K562 (cell line): ENCODE results near the gene ZKSCAN3. TPM values are rescaled to one million over a fixed set of nuclear protein-coding genes. Genes with fewer than 3 reads are reported as not detected.

Experiments
- CBFB ChIP-seq: sonication (generic); formaldehyde crosslinking; IDR thresholded peaks from 2 replicates; pipeline ENCODE4 v1.4.0; 2020; ENCODE audit warnings: mild to moderate bottlenecking, missing genetic modification reagents
- NR1H2 ChIP-seq: sonication (generic); formaldehyde crosslinking; IDR thresholded peaks from 2 replicates; pipeline ENCODE4 v1.4.0; 2020; ENCODE audit warnings: mild to moderate bottlenecking, missing genetic modification reagents
- TEAD2 ChIP-seq: fragments of 450-650 bp; IDR thresholded peaks from 2 replicates; pipeline ENCODE4 v1.6.1; 2016; ENCODE audit warnings: missing genetic modification characterization, control low read depth, missing compliant biosample characterization
- polyA plus RNA-seq, 8 experiments: library from polyadenylated mRNA; depleted of rRNA in 4 of 8; stranded (reverse) in 5 of 8; unstranded in 3 of 8; fragments of >200 nt; fragmentation: Nextera tagmentation in 2 of 8; fragmentation: Illumina TruSeq in 1 of 8; extraction: Ambion mirVana in 2 of 8; extraction: Trizol in 1 of 8; gene quantifications; 2 replicates each; pipeline versions ENCODE4 v1.2.1 to v1.2.3, GENCODE V29; 2011 to 2014; ENCODE audit warnings: inconsistent platforms in 1 of 8, missing spikeins in 1 of 8
- total RNA-seq, 7 experiments: library from RNA; depleted of rRNA in 6 of 7; stranded (reverse); fragments of >200 nt in 6 of 7; fragmentation: Illumina TruSeq in 2 of 7; extraction: Trizol in 2 of 7; gene quantifications; 2 replicates each; pipeline versions ENCODE4 v1.2.1 to v1.2.3, GENCODE V29; 2011 to 2021; ENCODE audit warnings: low replicate concordance in 1 of 7
- TF ChIP-seq, protein P1 (sequence below): fragments of 250-450 bp; sonication (Bioruptor Pico); IDR thresholded peaks from 2 replicates; pipeline ENCODE4 v1.8.0; 2021; ENCODE audit warnings: mild to moderate bottlenecking, moderate library complexity
- TF ChIP-seq, protein P2 (sequence below), 3 experiments: fragments of 200-800 bp in 1 of 3; fragments of 250-450 bp in 1 of 3; fragments of 450-650 bp in 1 of 3; sonication (Bioruptor Pico) in 1 of 3; sonication (Bioruptor generic) in 1 of 3; formaldehyde crosslinking in 1 of 3; IDR thresholded peaks; 2 replicates each; pipeline versions ENCODE4 v1.6.1 to v1.8.0; 2016 to 2022; ENCODE audit warnings: mild to moderate bottlenecking in 2 of 3, missing genetic modification characterization in 2 of 3, missing compliant biosample characterization in 1 of 3, moderate library complexity in 1 of 3
- TF ChIP-seq, protein P3 (sequence below): sonication (generic); formaldehyde crosslinking; IDR thresholded peaks from 2 replicates; pipeline ENCODE4 v1.9.0; 2022; ENCODE audit warnings: mild to moderate bottlenecking, missing genetic modification reagents
- TF ChIP-seq, protein P4 (sequence below): fragments of 200-800 bp; sonication (Bioruptor generic); IDR thresholded peaks from 2 replicates; pipeline ENCODE4 v1.6.1; 2017; ENCODE audit warnings: missing genetic modification characterization, missing compliant biosample characterization
- TF ChIP-seq, protein P5 (sequence below), 2 experiments: fragments of 150-350 bp in 1 of 2; IDR thresholded peaks; 2 replicates each; pipeline ENCODE4 v1.6.1; 2012 to 2016; ENCODE audit warnings: low read depth in 2 of 2, low read length in 2 of 2, mild to moderate bottlenecking in 1 of 2, moderate library complexity in 1 of 2
- TF ChIP-seq, protein P6 (sequence below): fragments of 450-650 bp; IDR thresholded peaks from 2 replicates; pipeline ENCODE4 v1.6.1; 2016; ENCODE audit warnings: borderline replicate concordance

ZKSCAN3 gene
- total and polyA plus RNA-seq, 9 of the 15 experiments (the other 6 are each of a cell fraction or from before 2014, with no cell fraction given): 3.0 to 12.4 (median 10.2) TPM

DNA sequence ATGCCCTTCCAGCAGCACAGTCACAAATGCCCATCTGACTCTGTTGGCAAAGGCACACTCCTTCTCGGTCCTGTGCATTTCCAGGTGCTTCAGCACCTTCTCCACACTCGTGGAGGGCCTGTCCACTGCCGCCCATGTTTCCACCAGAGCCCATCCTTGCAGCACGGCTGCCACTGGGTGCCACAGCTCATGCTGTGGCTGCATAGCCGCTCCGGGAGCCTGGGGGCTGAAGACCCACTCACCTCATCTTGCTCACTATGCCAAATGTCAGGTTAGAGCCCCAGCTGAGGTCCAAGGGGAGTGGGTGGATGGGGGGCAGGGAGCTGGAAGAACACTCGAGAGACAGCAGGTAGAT lies 6.9 kb downstream of the ZKSCAN3 start (continued):
- TF ChIP-seq, protein P1, sequence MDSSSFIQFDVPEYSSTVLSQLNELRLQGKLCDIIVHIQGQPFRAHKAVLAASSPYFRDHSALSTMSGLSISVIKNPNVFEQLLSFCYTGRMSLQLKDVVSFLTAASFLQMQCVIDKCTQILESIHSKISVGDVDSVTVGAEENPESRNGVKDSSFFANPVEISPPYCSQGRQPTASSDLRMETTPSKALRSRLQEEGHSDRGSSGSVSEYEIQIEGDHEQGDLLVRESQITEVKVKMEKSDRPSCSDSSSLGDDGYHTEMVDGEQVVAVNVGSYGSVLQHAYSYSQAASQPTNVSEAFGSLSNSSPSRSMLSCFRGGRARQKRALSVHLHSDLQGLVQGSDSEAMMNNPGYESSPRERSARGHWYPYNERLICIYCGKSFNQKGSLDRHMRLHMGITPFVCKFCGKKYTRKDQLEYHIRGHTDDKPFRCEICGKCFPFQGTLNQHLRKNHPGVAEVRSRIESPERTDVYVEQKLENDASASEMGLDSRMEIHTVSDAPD (CRISPR knock-in tag): no peak
- TF ChIP-seq, protein P2, sequence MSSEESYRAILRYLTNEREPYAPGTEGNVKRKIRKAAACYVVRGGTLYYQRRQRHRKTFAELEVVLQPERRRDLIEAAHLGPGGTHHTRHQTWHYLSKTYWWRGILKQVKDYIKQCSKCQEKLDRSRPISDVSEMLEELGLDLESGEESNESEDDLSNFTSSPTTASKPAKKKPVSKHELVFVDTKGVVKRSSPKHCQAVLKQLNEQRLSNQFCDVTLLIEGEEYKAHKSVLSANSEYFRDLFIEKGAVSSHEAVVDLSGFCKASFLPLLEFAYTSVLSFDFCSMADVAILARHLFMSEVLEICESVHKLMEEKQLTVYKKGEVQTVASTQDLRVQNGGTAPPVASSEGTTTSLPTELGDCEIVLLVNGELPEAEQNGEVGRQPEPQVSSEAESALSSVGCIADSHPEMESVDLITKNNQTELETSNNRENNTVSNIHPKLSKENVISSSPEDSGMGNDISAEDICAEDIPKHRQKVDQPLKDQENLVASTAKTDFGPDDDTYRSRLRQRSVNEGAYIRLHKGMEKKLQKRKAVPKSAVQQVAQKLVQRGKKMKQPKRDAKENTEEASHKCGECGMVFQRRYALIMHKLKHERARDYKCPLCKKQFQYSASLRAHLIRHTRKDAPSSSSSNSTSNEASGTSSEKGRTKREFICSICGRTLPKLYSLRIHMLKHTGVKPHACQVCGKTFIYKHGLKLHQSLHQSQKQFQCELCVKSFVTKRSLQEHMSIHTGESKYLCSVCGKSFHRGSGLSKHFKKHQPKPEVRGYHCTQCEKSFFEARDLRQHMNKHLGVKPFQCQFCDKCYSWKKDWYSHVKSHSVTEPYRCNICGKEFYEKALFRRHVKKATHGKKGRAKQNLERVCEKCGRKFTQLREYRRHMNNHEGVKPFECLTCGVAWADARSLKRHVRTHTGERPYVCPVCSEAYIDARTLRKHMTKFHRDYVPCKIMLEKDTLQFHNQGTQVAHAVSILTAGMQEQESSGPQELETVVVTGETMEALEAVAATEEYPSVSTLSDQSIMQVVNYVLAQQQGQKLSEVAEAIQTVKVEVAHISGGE (CRISPR knock-in tag; IDR thresholded peaks at IDR 0.05): peak in 1 of 3 experiments; percentile 47; a peak in 1 of 6 replicates
- no peak for TF ChIP-seq TEAD2 (tag)
- TF ChIP-seq, protein P3, sequence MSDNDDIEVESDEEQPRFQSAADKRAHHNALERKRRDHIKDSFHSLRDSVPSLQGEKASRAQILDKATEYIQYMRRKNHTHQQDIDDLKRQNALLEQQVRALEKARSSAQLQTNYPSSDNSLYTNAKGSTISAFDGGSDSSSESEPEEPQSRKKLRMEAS: peak; percentile 45; the same call in 1 of the 2 replicates
- TF ChIP-seq, protein P4, sequence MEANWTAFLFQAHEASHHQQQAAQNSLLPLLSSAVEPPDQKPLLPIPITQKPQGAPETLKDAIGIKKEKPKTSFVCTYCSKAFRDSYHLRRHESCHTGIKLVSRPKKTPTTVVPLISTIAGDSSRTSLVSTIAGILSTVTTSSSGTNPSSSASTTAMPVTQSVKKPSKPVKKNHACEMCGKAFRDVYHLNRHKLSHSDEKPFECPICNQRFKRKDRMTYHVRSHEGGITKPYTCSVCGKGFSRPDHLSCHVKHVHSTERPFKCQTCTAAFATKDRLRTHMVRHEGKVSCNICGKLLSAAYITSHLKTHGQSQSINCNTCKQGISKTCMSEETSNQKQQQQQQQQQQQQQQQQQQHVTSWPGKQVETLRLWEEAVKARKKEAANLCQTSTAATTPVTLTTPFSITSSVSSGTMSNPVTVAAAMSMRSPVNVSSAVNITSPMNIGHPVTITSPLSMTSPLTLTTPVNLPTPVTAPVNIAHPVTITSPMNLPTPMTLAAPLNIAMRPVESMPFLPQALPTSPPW: 0 out of 2 replicates have a peak, but pooled peaks have one; percentile 2
- TF ChIP-seq, protein P5, sequence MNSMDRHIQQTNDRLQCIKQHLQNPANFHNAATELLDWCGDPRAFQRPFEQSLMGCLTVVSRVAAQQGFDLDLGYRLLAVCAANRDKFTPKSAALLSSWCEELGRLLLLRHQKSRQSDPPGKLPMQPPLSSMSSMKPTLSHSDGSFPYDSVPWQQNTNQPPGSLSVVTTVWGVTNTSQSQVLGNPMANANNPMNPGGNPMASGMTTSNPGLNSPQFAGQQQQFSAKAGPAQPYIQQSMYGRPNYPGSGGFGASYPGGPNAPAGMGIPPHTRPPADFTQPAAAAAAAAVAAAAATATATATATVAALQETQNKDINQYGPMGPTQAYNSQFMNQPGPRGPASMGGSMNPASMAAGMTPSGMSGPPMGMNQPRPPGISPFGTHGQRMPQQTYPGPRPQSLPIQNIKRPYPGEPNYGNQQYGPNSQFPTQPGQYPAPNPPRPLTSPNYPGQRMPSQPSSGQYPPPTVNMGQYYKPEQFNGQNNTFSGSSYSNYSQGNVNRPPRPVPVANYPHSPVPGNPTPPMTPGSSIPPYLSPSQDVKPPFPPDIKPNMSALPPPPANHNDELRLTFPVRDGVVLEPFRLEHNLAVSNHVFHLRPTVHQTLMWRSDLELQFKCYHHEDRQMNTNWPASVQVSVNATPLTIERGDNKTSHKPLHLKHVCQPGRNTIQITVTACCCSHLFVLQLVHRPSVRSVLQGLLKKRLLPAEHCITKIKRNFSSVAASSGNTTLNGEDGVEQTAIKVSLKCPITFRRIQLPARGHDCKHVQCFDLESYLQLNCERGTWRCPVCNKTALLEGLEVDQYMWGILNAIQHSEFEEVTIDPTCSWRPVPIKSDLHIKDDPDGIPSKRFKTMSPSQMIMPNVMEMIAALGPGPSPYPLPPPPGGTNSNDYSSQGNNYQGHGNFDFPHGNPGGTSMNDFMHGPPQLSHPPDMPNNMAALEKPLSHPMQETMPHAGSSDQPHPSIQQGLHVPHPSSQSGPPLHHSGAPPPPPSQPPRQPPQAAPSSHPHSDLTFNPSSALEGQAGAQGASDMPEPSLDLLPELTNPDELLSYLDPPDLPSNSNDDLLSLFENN (IDR thresholded peaks at IDR 0.05; ENCODE audit: low read depth in 2 of 2, low read length in 2 of 2): no peak
- peak; percentile 48; the same call in 1 of the 2 replicates for TF ChIP-seq NR1H2 (CRISPR knock-in tag)
- TF ChIP-seq, protein P6, sequence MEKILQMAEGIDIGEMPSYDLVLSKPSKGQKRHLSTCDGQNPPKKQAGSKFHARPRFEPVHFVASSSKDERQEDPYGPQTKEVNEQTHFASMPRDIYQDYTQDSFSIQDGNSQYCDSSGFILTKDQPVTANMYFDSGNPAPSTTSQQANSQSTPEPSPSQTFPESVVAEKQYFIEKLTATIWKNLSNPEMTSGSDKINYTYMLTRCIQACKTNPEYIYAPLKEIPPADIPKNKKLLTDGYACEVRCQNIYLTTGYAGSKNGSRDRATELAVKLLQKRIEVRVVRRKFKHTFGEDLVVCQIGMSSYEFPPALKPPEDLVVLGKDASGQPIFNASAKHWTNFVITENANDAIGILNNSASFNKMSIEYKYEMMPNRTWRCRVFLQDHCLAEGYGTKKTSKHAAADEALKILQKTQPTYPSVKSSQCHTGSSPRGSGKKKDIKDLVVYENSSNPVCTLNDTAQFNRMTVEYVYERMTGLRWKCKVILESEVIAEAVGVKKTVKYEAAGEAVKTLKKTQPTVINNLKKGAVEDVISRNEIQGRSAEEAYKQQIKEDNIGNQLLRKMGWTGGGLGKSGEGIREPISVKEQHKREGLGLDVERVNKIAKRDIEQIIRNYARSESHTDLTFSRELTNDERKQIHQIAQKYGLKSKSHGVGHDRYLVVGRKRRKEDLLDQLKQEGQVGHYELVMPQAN: no peak
- 0 out of 2 replicates have a peak, but pooled peaks have one; percentile 42 for TF ChIP-seq CBFB
